Activated CD4-positive, CD25-positive, alpha-beta regulatory T cell treated with anti-CD3 and anti-CD28 coated beads, Interleukin-2, amount 50 U/mL, for 24 hours (primary cell): ENCODE data around the gene CHMP2A.

ENCODE experiments used
- ATAC-seq, 2 donors: fragments of 150-1000 bp; cut with Tn5 transposase; one replicate each; pipeline ENCODE4 v1.10.0; 2021; ENCODE audit warnings: mild to moderate bottlenecking in 1 of 2, moderate library complexity in 1 of 2

The CHMP2A gene

DNA sequence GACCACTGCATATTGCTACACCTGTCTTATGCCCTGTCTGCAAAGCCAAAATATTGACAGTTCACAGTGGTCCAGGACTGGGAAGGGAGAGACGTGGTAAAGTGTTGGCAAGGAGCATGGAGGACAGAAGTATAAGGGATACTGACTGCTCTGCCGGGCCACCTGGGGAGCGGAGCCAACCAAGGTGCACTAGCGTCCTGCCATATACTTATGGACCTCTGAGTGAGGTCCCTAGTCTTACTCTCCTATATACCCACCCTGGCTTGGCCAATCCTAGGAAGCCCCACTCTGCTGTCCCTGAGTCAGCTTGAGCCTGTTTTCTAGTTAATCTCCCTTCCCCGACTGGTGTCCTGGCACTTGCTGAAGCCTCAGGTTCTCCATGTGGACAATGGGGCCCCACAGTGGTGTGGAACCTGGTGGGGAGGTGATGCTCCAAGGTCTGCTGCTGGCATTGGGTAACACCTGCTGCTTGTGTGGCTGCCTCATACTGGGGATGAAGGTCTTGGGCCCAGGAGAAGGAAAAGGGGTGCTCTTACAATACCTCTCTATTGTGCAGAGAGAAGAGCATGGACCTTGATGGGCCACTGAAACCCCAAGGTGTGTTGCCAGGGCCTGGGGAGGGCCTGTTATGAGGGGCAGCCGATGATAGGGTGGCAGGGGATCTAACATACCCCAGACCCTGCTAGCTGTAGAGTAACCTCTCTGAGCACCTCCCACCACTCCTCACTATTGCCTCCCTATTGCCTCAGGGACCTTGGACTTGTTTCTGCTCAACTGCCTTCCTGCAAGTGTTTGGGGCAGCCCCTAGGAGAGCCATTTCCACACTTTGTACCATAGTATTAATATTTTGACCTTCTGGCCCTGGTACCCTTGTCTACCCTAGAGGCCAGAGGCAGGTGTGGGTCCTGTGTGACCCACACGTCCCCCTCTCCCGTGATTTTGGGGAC is 17.8 kb downstream of the CHMP2A start:
- ATAC-seq, result no peak

DNA sequence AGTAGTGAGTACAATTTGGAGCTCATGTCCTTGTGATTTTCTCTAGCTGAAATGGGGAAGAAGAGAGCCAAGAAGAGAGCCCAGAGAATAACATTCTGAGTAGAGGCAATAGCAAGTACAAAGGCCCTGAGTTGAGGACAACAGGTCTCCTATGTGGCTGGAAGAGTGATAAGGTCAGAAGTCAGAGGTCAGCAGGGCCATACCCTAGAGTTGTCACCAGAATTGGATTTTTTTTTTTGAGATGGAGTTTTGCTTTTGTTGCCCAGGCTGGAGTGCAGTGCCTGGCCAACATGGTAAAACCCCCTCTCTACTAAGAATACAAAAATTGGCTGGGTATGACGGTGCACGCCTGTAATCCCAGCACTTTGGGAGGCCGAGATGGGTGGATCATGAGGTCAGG is 19.0 kb downstream of the CHMP2A start:
- no peak for ATAC-seq

- no peak for ATAC-seq
Measured at GRCh38 chr19:58531034-58531840, 23.7 kb downstream of the CHMP2A start.

DNA sequence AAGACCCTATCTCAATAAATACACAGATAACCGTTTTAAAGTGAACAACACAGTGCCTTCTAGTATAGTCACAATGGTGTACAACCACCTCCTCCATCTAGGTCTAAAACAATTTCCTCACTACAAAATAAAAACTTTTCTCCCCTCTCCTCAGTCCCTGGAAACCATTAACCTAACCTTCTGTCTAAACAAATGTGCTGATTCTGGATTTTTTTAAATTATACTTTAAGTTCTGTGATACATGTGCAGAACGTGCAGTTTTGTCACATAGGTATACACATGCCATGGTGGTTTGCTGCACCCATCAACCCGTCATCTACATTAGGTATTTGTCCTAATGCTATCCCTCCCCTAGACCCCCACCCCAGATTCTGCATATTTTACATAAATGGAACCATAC is 25.5 kb downstream of the CHMP2A start:
- no peak for ATAC-seq

GRCh38 chr19:58522709-58523108 is 32.2 kb downstream of the CHMP2A start:
- ATAC-seq, result no peak

DNA sequence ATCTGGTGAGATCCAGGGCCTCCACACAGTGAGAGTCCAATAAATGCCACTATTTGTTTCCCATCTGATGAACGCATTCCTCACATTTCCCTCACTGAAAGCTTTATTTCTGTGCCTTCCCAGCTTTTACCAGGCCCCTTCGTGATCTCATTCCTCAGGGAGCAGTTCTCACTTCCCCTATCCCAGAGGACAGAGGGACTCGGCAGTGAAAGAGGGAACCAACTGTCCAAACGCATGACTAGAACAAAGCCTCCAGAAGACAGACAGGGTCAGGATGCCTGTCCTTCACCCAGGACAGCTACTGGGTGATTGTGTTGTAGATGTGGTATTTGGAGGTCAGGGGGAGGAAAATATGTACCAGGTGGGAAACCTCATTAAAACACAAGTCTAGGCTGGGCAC is 33.3 kb downstream of the CHMP2A start:
- no peak for ATAC-seq

DNA sequence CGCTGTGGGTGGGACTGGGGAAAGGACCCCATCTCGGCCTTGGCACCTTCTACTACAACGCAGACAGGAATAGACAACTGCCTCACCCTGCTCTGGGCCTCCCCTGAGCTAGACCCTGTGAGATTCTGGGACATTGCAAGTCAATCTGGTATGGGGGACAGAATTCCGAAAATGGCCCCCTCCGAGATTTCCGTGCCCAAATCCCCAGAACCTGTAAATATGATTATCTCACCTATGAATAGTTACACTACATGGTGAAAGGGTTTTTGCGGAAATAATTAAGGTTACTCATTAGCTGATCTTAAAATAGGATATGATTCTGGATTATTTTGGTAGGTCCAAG is 34.7 kb downstream of the CHMP2A start:
- ATAC-seq, result no peak

DNA sequence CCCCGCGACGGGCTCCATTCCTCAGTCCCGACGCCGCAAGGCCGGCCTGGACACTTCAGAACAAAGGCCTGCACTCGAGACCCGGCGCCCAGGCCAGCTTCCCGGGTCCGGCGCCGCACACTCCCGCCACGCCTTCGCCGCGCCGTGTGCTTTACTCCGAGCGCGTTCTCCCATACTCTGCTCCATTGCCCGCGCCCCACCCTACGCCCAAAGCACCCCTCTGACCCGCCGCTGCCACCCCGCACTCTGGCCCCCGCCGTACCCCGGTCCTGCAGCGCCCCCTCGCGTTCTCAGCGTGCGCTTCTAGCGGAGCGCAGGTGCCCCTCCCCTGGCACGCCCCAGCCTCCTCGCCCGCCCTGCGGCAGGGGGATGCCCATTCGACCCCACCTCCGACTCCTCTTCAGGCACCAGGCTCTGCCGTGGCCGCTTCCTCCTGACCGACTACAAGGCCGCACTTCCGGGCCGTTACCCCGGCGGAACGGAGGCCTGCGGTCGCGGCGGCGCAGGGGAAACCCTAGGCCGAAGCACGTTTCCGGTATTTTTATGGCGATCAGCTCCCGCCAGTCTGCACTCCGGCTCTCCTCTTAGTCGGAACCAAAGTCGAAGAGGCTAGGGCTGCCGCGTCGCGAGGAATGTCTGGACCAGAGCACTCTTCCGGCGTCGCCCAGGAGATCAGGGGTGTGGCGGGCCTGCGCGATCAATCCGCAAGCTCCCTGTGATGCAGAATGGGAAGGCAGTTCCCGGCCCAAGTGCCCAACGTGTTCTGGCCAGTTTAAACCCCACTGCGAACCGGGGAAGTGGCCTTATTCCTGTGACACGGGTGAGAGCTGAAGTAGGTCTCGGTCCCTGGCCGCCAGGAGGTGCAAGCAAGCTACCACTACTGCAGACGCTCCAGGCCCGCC is 35.3 kb downstream of the CHMP2A start, which contains the start of gene ZBTB45:
TSS of gene ZBTB45 (minus strand) at position 456 of the 902 bp plus-strand sequence. CDS start 2,137 bp downstream, outside the sequence.
- ATAC-seq, result peak; percentile 88

DNA sequence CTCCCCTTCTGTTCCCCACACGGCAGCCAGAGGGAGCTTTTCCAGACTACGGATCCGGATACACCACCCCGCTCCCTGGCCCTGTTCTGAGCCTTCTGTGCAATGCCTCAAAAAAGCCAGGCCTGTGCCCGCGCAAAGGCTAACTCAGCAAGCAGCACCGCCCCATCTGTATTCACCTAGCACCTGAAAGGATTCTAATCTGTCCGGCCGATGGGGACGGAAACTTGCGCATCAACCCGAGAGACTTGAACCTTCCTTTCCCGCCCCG is 35.9 kb downstream of the CHMP2A start:
- peak; percentile 3 to 5 for ATAC-seq

DNA sequence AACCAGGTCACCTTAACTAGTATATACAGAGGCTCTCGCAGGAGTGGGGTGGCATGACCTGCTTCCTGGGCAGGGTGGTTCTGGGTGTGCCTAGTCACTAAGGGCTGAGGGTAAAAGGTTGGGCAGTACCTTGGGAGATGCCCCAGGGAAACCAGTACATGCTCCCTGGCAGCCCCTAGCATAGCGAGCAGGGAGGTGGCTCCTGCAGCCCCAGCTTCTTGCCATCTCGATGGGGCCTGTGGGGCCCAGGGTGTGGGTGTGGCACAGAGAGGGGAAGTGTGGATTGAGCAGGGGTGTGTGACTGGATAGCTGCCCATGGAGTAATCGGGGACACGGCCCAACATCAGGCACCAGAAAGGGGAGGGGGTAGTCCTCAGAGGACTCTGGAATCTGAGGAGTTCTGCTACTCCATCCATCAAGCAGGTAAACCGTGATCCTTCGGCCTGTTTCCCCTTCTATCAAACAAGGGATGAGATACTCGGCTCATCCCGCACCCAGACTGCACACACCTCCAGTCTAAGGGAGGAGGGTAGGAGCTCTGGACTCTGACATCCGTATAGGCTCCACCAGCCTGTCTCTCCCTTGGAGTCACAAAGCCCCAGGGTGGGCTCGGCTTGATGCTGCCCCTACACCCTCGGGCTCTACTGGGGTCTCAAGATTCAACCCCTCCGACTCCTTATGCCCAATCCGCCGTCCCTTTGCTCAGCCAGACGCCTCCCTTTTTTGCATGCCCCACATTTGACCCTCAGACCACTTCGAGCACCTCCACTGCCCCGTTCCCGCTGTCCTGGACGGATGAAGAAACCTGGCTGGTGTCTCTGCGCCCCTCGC is 36.4 kb downstream of the CHMP2A start:
- no peak for ATAC-seq

GRCh38 chr19:58516964-58517833 is 37.7 kb downstream of the CHMP2A start:
- ATAC-seq, result no peak

DNA sequence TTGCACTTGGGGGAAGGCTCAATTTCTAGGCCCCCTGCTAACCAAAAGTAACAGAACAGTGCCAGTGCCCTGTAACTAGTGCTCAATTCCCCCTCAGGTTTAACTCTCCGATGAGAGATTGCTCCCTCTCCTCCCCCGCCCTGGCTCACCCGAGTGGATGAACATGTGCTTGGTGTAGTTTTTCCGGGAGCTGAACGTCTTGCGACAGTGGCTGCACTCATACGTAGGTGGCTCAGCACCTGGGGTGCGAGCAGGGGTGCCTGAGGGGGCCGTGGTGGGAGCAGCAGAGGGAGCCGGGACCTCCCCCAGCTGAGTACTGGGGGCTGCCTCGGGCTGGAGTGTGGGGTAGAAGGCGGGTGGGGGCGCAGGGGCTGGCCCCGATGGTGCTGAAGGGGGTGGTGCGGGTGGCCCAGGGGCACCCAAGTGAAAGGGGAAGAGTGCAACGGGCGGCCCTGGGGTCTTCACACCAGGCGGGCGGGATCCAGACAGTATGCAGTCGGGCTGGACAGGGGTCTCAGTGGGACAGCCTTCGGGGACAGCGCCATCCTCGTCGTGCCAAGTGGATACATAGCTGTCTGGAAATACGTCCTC is 38.6 kb downstream of the CHMP2A start:
- no peak for ATAC-seq

- ATAC-seq, result no peak
Measured at GRCh38 chr19:58515259-58515658, 39.6 kb downstream of the CHMP2A start.

GRCh38 chr19:58514564-58515022 is 40.3 kb downstream of the CHMP2A start:
- no peak for ATAC-seq

- peak; percentile 90 to 94 for ATAC-seq
Measured at GRCh38 chr19:58513694-58514563, 41.0 kb downstream of the CHMP2A start.

DNA sequence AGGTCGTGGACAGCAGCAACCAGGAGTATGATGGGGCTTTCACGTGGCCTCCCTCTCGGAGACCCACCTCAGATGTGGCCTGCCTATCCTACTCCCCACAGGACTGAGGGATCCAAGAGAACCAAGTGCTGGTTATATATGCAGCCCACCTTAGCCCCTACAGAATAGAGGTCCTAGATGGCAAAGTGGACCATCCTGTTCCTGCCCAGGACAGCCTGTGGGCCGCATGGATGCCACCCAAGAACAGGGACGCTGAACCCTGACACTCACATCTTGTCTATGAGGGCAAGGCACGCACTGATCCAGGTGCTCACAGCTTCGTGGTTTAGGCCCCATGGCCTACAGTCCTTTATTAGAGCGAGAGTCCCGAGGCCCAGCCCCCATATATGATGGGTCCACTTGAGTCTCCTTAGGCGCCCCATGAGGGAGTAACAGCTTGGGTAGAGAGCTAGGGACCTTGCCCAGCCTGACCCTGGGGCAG is 41.7 kb downstream of the CHMP2A start:
- no peak for ATAC-seq

DNA sequence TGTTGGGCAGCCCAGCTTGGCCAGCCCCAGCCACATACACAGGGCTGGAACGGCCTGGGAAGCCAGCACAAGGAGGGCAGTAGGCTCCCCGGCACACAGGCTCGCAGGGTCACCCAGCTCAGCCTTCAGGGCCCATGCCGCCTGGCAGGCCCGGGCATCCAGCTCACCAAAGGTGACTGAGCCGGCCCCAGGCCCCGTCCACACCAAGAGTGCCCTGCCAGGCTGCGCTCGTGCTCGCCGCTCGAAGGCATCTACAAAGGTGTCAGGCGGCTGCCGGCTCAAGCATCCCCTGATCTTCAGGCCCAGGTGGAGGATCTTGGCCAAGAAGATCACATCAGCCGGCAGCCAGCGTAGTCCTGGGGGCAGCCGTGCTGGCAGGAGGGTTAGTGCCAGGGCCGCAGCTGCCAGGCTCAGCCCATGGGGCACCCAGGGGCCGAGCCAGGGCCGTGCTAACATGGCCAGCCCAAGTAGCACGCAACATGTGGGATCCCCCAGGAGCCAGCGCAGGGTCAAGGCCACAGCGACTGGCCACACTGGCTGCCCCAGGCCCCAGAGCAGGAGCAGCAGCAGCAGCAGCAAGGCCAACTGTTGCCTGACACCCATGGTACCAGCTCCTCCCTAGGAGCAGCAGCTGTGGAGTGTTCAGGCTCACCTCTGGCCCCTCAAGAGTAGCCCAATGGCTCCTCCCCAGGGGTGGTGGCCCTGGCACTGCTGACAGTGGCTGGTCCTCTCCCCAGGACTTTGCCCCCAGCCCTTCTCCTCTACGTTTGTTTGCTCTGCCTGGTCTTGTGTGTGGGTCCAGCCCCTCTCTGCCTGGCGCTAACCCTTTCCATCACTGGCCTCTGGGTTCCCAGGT is 43.3 kb downstream of the CHMP2A start, which contains the start of gene SLC27A5:
TSS of gene SLC27A5 (minus strand) at position 640 of the 856 bp plus-strand sequence. CDS start at position 603, 37 bp downstream.
- no peak for ATAC-seq
